T-cell (primary cell): Measurements from ENCODE around the gene ISLR. TPM values are rescaled to one million over a fixed set of nuclear protein-coding genes. Genes with fewer than 3 reads are reported as not detected.

Source experiments
- ATAC-seq, 4 experiments: fragments of 200-7000 bp in 3 of 4; fragments of 150-1000 bp in 1 of 4; cut with Tn5 transposase; replicated peaks in 1 of 4; 1 replicate in 3 of 4; 2 replicates in 1 of 4; pipeline ENCODE4 v1.10.0; 2021; ENCODE audit warnings: moderate library complexity in 3 of 4, mild to moderate bottlenecking in 2 of 4, moderate number of reproducible peaks in 1 of 4
- CTCF ChIA-PET, 2 donors: fragments of 300-600 bp; sonication (Branson Sonifier 250); formaldehyde crosslinking; loops; one replicate each; lab custom pipeline; 2022; ENCODE audit warnings: antibody characterized with exemption in 2 of 2; lab: Charles Lee
- POLR2A ChIA-PET, 2 donors: fragments of 300-600 bp; sonication (Branson Sonifier 250); formaldehyde crosslinking; loops; one replicate each; lab custom pipeline; 2022; ENCODE audit warnings: antibody characterized with exemption in 2 of 2; lab: Charles Lee
- DNase-seq, 35 experiments: peaks; one replicate each; pipeline versions ENCODE4 v3.0.0 to v3.0.0-alpha.2; 2013 to 2023
- H3K27ac ChIP-seq: one replicate; pipeline ENCODE4 v1.5.1; 2013; ENCODE audit warnings: low read length
- H3K27me3 ChIP-seq, 2 experiments: replicated peaks in 1 of 2; 1 replicate in 1 of 2; 2 replicates in 1 of 2; pipeline versions ENCODE4 v1.6.1 to v1.7.0; 2013; ENCODE audit warnings: low read length in 1 of 2, mixed read lengths in 1 of 2; ENCODE audit not compliant: control insufficient read depth in 2 of 2, insufficient read depth in 2 of 2; ENCODE audit errors: extremely low read depth in 1 of 2
- H3K36me3 ChIP-seq, 2 donors: 1 replicate in 1 of 2; 2 replicates in 1 of 2; pipeline versions ENCODE4 v1.6.1 to v1.7.0; 2013; ENCODE audit warnings: low read length in 1 of 2; ENCODE audit not compliant: control insufficient read depth in 2 of 2, insufficient read depth in 1 of 2; ENCODE audit errors: extremely low read depth in 1 of 2
- H3K4me1 ChIP-seq, 2 experiments: 1 replicate in 1 of 2; 2 replicates in 1 of 2; pipeline versions ENCODE4 v1.6.1 to v1.7.0; 2013; ENCODE audit warnings: low read length in 2 of 2, mixed read lengths in 1 of 2; ENCODE audit not compliant: insufficient read depth in 2 of 2, control insufficient read depth in 1 of 2; ENCODE audit errors: extremely low read depth in 1 of 2
- H3K4me3 ChIP-seq, 2 donors: 1 replicate in 1 of 2; 2 replicates in 1 of 2; pipeline versions ENCODE4 v1.5.1 to v1.7.0; 2013; ENCODE audit warnings: mild to moderate bottlenecking in 2 of 2, low read length in 1 of 2, moderate library complexity in 1 of 2; ENCODE audit not compliant: control insufficient read depth in 1 of 2; ENCODE audit errors: extremely low read depth in 1 of 2
- H3K9me3 ChIP-seq: 2 replicates; pipeline ENCODE4 v1.7.0; 2013
- H3K27ac Mint-ChIP-seq, 2 donors: one replicate each; pipeline ENCODE4 v1.8.0; 2020 to 2021; ENCODE audit warnings: mild to moderate bottlenecking in 2 of 2, mixed read lengths in 2 of 2
- H3K27me3 Mint-ChIP-seq, 2 donors: one replicate each; pipeline ENCODE4 v1.8.0; 2021 to 2022; ENCODE audit warnings: mixed read lengths in 2 of 2
- H3K36me3 Mint-ChIP-seq: one replicate; pipeline ENCODE4 v1.8.0; 2021; ENCODE audit warnings: mixed read lengths
- H3K4me1 Mint-ChIP-seq, 3 donors: one replicate each; pipeline ENCODE4 v1.8.0; 2020 to 2022; ENCODE audit warnings: mixed read lengths in 3 of 3, mild to moderate bottlenecking in 1 of 3
- H3K4me3 Mint-ChIP-seq, 3 donors: one replicate each; pipeline ENCODE4 v1.8.0; 2020 to 2022; ENCODE audit warnings: mild to moderate bottlenecking in 3 of 3, mixed read lengths in 3 of 3, moderate library complexity in 3 of 3
- H3K9me3 Mint-ChIP-seq, 3 donors: one replicate each; pipeline ENCODE4 v1.8.0; 2020 to 2022; ENCODE audit warnings: mixed read lengths in 3 of 3
- WGBS: methylation state at CpG from one replicate; pipeline ENCODE4 v1.1.5; 2013; ENCODE audit warnings: missing lambda C conversion rate; ENCODE audit not compliant: insufficient coverage; 5-methylcytosine and 5-hydroxymethylcytosine counted together
- total RNA-seq, 35 experiments: library from RNA in 6 of 35; stranded (reverse) in 6 of 35; fragments of 120-200 nt in 1 of 35; gene quantifications; one replicate each; pipeline versions ENCODE4 v1.2.1 to v1.2.4 and lab custom pipeline; 2013 to 2026

ISLR gene
- total RNA-seq, 5 donors from 2014 or later (not counting 1 experiment from before 2014, with no cell fraction given) = 0.12 TPM; not detected in 4

GRCh38 chr15:74180881-74181602 is 7.5 kb downstream of the ISLR start:
- Histone ChIP-seq H3K9me3 (no peaks in the 10 kb centered on the region), H3K4me3 (no peak overlapping the region), H3K4me1 (no peaks in the 10 kb centered on the region), H3K27ac (no peak overlapping the region), H3K36me3 (no peaks in the 10 kb centered on the region), H3K27me3 (peaks cover 0 to 18% of the 10 kb centered on the region in 2 experiments)
- no peak overlapping the region for H3K27ac Mint-ChIP-seq
- no peak overlapping the region for H3K4me3 Mint-ChIP-seq
- no peaks in the 10 kb centered on the region for H3K9me3 Mint-ChIP-seq
- H3K27me3 Mint-ChIP-seq = peaks cover 0 to 14% of the 10 kb centered on the region in 2 donors
- POLR2A ChIA-PET = no interaction called here
- no peak for ATAC-seq
- no peak for DNase-seq
- CTCF ChIA-PET = no interaction called here
- H3K36me3 Mint-ChIP-seq = no peaks in the 10 kb centered on the region
- 84% methylated on average over 13 of the region's 21 CpGs for WGBS
- no peaks in the 10 kb centered on the region for H3K4me1 Mint-ChIP-seq

DNA sequence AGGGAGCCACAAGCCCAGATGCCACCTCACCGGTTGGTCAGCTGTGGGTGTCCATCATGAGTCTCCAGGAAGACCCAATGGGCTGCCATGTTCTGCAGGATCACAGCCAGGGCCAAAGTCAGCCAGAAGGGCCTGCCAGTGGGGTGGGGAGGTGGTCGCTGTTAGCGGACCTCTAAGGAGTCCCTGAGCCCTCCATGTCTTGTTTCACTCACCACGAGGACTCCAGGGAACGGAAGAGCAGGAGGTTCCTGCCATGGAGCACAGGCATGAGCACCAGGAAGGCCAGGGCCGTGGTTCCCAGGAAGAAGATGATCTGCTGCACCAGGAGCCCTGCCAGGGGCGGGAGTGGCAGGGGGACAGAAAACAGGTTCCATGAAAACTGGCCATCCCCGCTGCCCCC is 8.6 kb downstream of the ISLR start:
- CTCF ChIA-PET = no interaction called here
- no peak overlapping the region for H3K27ac Mint-ChIP-seq
- no peak for DNase-seq
- POLR2A ChIA-PET = no interaction called here
- H3K36me3 Mint-ChIP-seq = no peaks in the 10 kb centered on the region
- no peaks in the 10 kb centered on the region for H3K36me3 ChIP-seq
- ATAC-seq = no peak
- peaks cover 0 to 18% of the 10 kb centered on the region in 2 experiments for H3K27me3 ChIP-seq
- H3K9me3 ChIP-seq = no peaks in the 10 kb centered on the region
- H3K4me1 Mint-ChIP-seq = no peaks in the 10 kb centered on the region
- H3K27ac ChIP-seq = no peak overlapping the region
- H3K4me1 ChIP-seq = no peaks in the 10 kb centered on the region
- H3K4me3 ChIP-seq = no peak overlapping the region
- whole genome bisulfite sequencing = 73% methylated on average over 5 of the region's 8 CpGs
- H3K27me3 Mint-ChIP-seq = peaks cover 0 to 14% of the 10 kb centered on the region in 2 donors
- no peak overlapping the region for H3K4me3 Mint-ChIP-seq
- no peaks in the 10 kb centered on the region for H3K9me3 Mint-ChIP-seq

DNA sequence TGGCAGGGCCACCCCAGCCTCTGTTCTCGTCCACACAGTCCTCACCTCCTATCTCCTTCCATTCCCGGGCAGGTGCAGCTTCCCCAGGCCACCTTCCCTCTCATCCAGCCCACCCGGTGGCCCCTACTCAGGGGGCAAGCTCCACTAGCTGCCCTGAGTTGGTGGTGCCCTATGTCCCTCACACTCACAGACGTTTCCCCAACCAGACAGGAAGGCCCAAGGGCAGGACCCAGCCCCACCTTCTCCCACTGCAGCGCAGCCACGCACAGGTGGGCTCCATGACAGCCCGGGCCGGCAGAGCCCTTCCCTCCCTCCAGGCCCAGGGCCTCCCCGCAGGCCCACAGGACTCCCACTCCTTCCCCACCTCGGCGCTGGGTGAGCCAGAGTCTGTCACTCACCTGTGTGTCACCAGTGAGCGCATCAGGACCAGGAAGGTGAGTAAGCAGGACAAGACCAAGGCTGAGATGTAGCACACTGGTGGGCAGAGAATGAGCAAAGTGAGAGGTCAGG is 11.1 kb downstream of the ISLR start:
- peaks cover 0 to 5% of the 10 kb centered on the region in 2 donors for H3K27me3 Mint-ChIP-seq
- WGBS = 60% methylated on average over 9 of the region's 12 CpGs
- DNase-seq (no peak), ATAC-seq (no peak)
- H3K36me3 Mint-ChIP-seq = no peaks in the 10 kb centered on the region
- peaks cover 0 to 11% of the 10 kb centered on the region in 2 experiments for H3K27me3 ChIP-seq
- H3K27ac Mint-ChIP-seq = peak overlapping the region in 1 of 2 donors; percentile 16
- no peak overlapping the region for H3K27ac ChIP-seq
- H3K36me3 ChIP-seq = no peaks in the 10 kb centered on the region
- ChIA-PET POLR2A (interaction anchor here in 1 of 2 donors (0.6 kb wide), 1 partner anchor 1774 kb away, joined by 3 read pairs; no protein-coding TSS in a partner anchor), CTCF (no interaction called here)
- no peak overlapping the region for H3K4me3 Mint-ChIP-seq
- no peak overlapping the region for H3K4me3 ChIP-seq
- H3K9me3 ChIP-seq = no peaks in the 10 kb centered on the region
- no peaks in the 10 kb centered on the region for H3K4me1 Mint-ChIP-seq
- no peaks in the 10 kb centered on the region for H3K4me1 ChIP-seq
- H3K9me3 Mint-ChIP-seq = no peaks in the 10 kb centered on the region

DNA sequence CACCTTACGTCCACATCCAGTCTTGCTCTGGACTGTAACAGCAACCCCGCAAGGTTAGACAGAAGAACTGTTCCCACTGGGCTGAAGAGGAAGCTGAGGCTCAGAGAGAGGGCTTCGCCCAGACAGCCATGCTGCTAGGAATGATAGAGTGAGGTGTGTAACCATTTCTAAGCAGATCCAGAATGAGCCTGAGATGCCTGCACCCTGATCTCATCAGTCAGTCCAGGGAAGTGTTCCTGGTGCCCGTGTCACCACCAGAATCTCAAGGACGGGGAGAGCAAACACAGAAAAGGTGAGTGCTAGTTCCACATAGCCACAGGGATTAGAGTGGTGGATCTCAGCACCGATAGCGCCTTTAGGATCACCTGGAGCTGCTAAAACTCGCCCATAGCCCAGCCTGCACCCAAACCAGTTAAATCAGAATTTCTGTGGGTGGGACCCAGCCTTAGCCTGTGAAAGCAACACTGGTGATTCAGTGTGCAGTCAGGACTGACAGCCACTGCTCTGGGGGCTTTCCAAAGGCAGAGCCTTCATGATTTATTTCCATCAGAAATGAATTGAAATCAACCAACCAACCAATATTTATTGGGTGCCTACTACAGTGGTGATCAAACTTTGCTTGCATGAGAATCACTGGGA is 12.3 kb downstream of the ISLR start:
- no peaks in the 10 kb centered on the region for H3K4me1 Mint-ChIP-seq
- no peaks in the 10 kb centered on the region for H3K36me3 ChIP-seq
- H3K9me3 ChIP-seq = no peaks in the 10 kb centered on the region
- ChIA-PET CTCF (no interaction called here), POLR2A (no interaction called here)
- no peaks in the 10 kb centered on the region for H3K36me3 Mint-ChIP-seq
- no peaks in the 10 kb centered on the region for H3K4me1 ChIP-seq
- H3K27me3 ChIP-seq = peaks cover 0 to 4% of the 10 kb centered on the region in 2 experiments
- ATAC-seq = no peak
- DNase-seq = no peak
- H3K9me3 Mint-ChIP-seq = no peaks in the 10 kb centered on the region
- H3K4me3 ChIP-seq = no peak overlapping the region
- H3K27me3 Mint-ChIP-seq = peaks cover 0 to 3% of the 10 kb centered on the region in 2 donors
- H3K4me3 Mint-ChIP-seq = no peak overlapping the region
- H3K27ac ChIP-seq = no peak overlapping the region
- H3K27ac Mint-ChIP-seq = no peak overlapping the region
- 62% methylated on average over 6 of the region's 8 CpGs for WGBS

- no peak overlapping the region for H3K27ac ChIP-seq
- H3K9me3 ChIP-seq = no peaks in the 10 kb centered on the region
- no peak overlapping the region for H3K4me3 Mint-ChIP-seq
- H3K27ac Mint-ChIP-seq = no peak overlapping the region
- H3K27me3 Mint-ChIP-seq = peaks cover 0 to 2% of the 10 kb centered on the region in 2 donors
- WGBS = 82% methylated on average over 9 of the region's 11 CpGs
- no peaks in the 10 kb centered on the region for H3K4me1 ChIP-seq
- POLR2A ChIA-PET = no interaction called here
- ATAC-seq (no peak), DNase-seq (no peak)
- CTCF ChIA-PET = no interaction called here
- no peaks in the 10 kb centered on the region for H3K9me3 Mint-ChIP-seq
- no peaks in the 10 kb centered on the region for H3K36me3 Mint-ChIP-seq
- no peak overlapping the region for H3K4me3 ChIP-seq
- peaks cover 0 to 10% of the 10 kb centered on the region in 2 experiments for H3K27me3 ChIP-seq
- H3K36me3 ChIP-seq = no peaks in the 10 kb centered on the region
- no peaks in the 10 kb centered on the region for H3K4me1 Mint-ChIP-seq
These were observed 14.7 kb downstream of the ISLR start for GRCh38 chr15:74188216-74188615.

DNA sequence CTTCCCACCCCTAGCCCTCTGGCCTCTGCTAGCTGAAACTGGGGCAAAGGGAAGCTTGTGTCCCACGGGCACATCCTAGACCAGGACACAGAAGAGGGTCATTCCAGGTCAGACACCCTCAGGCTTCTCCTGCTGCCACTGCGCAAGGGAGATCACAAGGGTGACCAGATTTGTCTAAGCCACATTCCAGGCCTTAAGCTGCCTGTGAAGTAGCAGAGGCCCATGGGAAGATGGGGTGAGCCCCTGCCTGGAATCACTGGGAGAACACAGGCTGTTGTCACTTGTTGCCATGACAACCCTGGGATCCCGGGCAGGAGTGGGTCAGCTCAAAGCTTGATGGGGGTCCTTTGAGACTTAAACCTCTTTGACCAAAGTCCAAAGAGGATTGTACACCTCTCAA is 18.3 kb downstream of the ISLR start:
- no peaks in the 10 kb centered on the region for H3K36me3 ChIP-seq
- Mint-ChIP-seq H3K9me3 (no peaks in the 10 kb centered on the region), H3K4me1 (no peaks in the 10 kb centered on the region), H3K36me3 (no peaks in the 10 kb centered on the region), H3K27ac (no peak overlapping the region), H3K4me3 (no peak overlapping the region), H3K27me3 (peaks cover 0 to 2% of the 10 kb centered on the region in 2 donors)
- peaks cover 0 to 23% of the 10 kb centered on the region in 2 experiments for H3K27me3 ChIP-seq
- 33% methylated on average over 1 of the region's 3 CpGs for WGBS
- ChIA-PET CTCF (no interaction called here), POLR2A (no interaction called here)
- ATAC-seq (no peak), DNase-seq (no peak)
- H3K27ac ChIP-seq = no peak overlapping the region
- no peak overlapping the region for H3K4me3 ChIP-seq
- H3K4me1 ChIP-seq = no peaks in the 10 kb centered on the region
- H3K9me3 ChIP-seq = no peaks in the 10 kb centered on the region
